ENCODE measurements around the gene CRTC1.

DNA sequence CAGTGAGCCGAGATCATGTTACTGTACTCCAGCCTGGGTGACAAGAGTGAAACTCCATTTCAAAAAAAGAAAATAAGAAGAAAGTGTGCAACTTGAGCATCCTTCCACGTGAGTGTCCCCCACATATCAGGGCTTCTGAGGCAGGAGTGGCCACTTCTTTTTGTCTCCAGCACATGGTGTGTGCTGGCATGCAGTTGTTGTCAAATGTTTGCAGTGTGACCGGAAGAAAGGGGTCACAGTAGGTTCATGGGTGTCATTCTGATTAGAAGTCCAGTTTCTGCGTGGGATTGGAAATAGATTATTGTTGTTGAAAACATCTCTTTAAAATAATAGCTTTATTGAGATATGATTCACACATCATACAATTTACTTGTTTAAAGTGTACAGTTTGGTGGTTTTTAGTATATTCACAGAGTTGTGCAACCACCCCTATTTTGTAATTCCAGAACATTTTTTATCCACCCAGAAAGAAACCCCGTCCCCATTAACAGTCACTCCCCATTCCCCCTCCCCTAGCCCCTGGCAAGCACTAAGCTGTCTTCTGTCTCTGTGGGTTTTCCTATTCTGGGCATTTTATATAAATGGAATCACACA is 2.2 kb downstream of the CRTC1 start:
- no peak for TF ChIP-seq SIN3A (IDR thresholded peaks at IDR 0.05; ENCODE audit: borderline replicate concordance, insufficient read depth, low read length)
- TF ChIP-seq, protein P1, sequence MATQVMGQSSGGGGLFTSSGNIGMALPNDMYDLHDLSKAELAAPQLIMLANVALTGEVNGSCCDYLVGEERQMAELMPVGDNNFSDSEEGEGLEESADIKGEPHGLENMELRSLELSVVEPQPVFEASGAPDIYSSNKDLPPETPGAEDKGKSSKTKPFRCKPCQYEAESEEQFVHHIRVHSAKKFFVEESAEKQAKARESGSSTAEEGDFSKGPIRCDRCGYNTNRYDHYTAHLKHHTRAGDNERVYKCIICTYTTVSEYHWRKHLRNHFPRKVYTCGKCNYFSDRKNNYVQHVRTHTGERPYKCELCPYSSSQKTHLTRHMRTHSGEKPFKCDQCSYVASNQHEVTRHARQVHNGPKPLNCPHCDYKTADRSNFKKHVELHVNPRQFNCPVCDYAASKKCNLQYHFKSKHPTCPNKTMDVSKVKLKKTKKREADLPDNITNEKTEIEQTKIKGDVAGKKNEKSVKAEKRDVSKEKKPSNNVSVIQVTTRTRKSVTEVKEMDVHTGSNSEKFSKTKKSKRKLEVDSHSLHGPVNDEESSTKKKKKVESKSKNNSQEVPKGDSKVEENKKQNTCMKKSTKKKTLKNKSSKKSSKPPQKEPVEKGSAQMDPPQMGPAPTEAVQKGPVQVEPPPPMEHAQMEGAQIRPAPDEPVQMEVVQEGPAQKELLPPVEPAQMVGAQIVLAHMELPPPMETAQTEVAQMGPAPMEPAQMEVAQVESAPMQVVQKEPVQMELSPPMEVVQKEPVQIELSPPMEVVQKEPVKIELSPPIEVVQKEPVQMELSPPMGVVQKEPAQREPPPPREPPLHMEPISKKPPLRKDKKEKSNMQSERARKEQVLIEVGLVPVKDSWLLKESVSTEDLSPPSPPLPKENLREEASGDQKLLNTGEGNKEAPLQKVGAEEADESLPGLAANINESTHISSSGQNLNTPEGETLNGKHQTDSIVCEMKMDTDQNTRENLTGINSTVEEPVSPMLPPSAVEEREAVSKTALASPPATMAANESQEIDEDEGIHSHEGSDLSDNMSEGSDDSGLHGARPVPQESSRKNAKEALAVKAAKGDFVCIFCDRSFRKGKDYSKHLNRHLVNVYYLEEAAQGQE (IDR thresholded peaks at IDR 0.05; ENCODE audit: insufficient read depth in 1 of 2, low read depth in 2 of 2, low read length in 2 of 2), result no peak
- TF ChIP-seq POLR2AphosphoS5 (IDR thresholded peaks at IDR 0.05; ENCODE audit: low read depth, low read length), result no peak
